G401 (cell line): ENCODE measurements around the gene ADGRD1. TPM values are rescaled to one million over a fixed set of nuclear protein-coding genes. Genes with fewer than 3 reads are reported as not detected.
"Not testable (repeated sequence)": the region's sequence is repeated elsewhere in the genome, so short reads cannot be mapped to it uniquely, and the experiment has no call there.

ENCODE experiments used
- DNase-seq: peaks from one replicate; pipeline ENCODE4 v3.0.0-alpha.2; 2015; ENCODE audit warnings: low spot score
- in situ Hi-C: cut with HindIII; loops from 2 replicates; pipeline ENCODE4 v1.10.0; 2016; ENCODE audit warnings: low sequenced_read_pairs, mixed read lengths
- total RNA-seq: library from RNA; depleted of rRNA; stranded (reverse); fragments of >200 nt; shearing (Covaris generic); gene quantifications from 2 replicates; pipeline ENCODE4 v1.2.3, GENCODE V29; 2014

ADGRD1 gene
- total RNA-seq, 1 experiment from 2014 or later, result 0.51 TPM

DNA sequence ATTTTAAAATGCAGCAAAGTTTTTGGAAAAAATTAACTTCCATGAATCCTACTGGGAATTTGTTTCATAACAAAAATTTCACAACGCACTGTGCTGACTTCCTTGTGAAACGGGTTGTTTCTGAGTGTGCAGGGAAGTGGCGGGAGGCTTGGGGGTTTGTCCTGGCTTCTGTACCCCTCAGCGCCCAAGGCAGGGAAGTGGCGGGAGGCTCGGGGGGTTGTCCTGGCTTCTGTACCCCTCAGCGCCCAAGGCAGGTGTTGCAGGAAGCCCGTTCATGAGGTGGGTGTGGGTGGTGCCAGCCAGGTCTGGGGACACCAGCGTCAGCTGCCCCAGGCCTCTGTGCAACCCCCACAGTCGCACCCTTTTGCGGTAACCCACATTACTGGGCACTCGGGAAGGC is 25.1 kb downstream of the ADGRD1 start:
- DNase-seq, result no peak
- in situ Hi-C loops, result no loop called here

DNA sequence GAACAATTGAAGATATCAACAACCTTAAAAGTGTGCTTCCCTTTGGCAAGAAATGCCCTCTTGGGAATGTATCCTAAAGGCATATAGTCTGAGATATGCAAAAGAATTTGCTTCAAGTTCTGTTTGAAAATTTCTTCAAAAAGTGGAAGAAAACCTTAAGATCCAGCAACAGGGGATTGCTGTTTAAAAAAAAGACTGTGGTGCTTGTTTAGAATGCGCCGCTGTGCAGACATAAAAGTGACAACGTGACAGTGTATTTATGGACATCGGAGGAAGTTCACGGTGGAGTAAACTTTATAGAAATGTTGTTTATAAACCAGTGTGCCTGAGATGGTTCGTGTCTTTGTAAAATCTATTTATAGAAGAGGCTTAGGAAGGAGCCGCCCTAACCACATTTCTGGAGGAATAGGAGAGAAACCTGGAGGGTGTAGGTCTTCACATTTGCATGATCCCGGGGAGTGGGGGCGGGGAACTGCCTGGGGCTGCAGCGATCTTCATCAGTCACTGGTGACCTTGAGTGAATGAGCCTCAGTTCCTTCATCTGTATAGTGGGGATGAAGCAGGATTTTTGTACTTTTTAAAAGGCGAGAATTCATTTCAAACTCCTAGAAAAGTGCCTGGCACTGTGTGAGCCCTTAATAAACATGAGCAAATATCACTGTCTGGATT is 27.5 kb downstream of the ADGRD1 start:
- in situ Hi-C loops, result no loop called here
- DNase-seq, result no peak

DNA sequence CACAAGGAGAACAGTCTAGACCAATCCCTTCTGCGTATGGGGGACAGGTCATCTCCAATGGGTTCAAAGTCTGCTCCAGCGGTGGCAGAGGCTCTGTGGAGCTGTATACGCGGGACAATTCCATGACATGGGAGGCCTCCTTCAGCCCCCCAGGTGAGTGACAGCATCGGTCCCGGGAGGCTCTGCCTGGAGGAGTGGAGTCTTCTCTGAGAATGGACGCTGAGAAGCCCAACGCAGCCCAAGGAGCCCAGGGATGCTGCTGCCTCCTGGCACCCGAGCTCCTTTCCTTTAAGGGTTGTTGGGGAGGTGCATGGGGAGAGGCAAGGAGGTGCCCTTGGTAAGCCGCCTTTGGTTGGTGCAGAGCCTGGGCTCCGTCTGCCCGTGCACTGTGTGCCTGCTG is 28.2 kb downstream of the ADGRD1 start:
- DNase-seq, result no peak
- in situ Hi-C loops, result no loop called here

DNA sequence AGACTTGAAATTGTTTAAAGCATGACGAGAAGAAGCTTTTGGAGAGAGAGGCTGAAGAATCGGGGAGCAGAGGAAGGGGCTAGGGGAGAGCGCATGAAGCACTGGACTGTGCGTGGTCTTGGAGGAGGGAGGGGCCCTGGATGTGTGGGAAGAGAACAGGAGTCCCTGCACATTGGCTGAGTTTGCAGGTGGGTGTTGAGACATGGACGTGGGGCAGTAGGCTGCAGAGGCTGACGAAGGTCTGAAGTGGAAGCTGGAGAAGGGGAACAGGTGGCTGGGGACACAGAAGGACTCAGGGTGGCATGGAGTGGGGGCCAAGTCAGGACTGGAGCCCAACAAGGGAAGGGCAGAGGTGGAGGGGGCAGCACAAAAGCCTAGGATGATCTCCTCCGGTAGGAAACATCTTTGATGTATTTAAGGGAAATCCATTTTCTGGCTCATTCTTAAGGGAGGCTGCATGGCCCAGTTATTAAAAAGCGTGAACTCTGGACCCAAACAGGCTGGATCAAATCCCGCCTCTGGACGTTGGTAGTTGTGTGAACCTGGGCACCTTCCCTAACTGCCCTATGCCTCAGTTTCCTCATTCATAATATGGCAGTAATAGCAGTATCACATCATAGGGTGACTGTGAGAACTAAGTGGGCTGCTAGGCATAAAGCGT is 29.0 kb downstream of the ADGRD1 start:
- in situ Hi-C loops, result no loop called here
- DNase-seq, result no peak

DNA sequence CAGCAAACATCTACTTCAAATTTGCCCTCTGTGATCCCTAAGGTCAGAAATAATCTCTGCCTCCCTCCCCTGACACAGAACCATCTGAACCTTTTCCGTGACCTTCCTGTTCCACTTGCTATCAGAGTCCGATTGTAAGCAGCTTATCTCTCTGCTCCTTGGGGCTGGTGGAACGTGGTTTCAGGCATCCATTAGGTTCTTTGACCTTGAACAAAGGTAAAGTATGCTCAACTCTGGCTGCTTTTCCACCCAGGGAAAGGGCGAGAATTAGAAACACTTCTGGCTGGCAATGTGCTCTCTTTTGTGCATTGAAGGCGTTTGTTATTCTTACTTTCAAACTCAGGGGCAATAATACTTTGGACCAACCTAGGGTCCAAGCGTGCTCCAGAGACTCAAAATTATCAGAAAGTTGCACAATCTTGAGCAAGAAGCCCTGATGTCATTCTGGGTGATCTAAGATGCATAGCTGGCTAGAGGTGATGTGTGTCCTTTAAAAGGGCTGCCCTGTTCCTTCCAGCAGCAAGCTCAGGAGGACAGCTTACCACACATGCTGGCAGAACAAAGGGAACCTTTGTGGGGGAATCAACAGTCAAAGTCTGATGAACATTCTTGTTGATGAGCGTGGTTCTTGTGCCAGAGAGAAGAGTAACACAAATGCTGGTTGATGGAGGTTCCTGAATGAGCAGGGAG is 29.8 kb downstream of the ADGRD1 start:
- in situ Hi-C loops, result no loop called here
- no peak for DNase-seq

DNA sequence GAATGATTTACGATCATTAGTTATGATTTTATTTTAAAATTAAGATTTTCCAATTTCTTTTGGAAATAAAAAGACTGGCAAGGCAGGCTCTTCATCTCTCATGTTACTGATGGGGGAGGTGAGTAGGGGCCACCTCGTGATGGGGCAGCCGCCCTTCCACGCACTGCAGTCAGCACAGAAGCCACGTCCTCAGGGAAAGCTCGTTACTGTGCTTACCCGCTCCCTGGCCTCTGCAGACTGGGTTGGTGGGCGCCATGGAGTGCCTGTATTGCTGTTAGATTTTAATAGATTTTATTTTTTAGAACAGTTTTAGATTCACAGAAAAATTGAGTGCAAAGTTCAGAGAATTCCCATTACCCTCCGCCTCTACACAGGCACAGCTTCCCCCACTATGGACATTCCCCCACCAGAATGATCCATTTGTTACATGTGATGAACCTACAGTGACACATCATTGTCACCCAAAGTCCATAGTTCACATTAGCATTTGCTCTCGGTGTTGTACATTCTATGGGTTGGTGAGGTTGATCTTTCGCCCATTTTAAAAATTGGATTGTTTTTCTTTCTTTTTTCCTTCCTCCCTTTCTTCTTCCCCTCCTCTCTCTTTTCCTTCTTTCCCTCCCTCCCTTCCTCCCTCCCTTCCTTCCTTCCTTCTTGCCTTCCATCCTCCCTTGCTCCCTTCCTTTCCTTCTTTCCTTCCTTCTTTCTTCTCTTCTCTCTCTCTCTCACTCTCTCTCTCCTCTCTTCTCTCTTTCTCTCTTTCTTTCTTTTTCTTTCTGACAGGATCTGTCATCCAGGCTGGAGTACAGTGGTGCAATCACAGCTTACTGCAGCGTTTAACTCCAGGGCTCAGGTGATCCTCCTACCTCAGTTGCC is 30.7 kb downstream of the ADGRD1 start:
- DNase-seq, result no peak
- in situ Hi-C loops, result no loop called here

DNA sequence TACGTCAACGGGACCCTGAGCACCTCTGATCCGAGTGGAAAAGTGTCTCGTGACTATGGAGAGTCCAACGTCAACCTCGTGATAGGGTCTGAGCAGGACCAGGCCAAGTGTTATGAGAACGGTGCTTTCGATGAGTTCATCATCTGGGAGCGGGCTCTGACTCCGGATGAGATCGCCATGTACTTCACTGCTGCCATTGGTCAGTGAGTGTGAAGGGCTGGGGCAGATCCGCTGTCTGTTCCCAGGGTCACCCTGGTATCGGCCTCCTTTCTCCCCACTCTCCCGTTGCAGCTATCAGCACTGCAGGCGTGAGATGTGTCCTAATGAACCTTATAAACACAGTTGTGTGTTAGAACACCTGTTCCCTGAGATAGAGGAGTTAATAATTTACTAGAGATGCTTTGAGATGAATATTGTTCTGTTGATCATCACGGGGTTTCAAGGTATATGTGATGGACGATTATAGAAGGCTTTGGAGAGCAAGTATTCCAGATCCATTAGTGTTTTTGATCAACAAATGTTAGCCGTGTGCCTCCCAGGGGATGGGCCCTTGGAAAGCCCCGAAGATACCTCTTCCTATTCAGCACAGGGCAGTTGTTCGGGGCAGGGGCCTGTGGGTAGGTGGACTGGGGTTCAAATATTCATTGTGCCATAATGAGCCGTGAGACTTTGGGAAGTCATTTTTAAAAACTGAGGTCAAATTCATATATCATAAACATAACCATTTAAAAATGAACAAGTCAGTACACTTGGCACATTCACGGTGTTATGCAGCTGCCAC is 33.6 kb downstream of the ADGRD1 start:
- no peak for DNase-seq
- in situ Hi-C loops, result no loop called here

DNA sequence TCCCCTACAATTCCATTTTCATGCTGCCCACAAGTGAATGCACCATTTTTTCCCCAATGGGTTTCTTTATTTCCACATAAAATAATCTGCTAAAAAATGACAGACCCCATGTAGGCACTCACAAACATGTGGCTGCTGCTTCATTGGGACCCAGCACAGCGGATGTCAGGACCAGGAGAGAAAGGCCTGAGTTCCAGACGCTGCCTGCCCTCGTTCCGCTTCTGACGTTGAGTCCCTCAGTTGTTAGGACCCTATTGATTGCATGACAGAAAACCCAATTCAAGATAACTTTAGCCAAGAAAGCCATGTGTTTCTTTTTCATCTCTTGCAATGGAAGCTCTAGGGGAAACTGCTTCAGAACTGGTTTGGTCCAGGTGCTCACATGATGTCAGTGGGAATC is 34.6 kb downstream of the ADGRD1 start:
- DNase-seq, result no peak
- in situ Hi-C loops, result no loop called here

DNA sequence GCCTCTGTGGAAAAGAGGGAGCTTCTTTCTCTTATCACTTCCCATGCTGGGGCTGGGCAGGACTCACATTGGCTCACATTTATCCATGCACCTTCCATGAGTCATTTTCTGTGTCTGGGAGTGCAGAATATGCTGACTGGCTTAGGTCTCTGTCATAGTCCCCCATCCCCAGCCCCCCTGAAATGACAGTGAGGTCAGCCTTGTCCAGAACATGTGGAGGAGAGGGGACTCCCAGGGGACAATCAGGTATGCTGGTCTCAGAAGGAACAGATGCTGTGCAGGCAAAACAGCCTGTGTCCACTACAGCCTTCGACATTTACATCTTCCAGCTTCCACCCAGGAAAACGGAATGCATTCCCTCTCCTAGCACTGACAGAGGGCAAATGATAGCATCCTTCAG is 35.0 kb downstream of the ADGRD1 start:
- in situ Hi-C loops, result no loop called here
- DNase-seq, result no peak

DNA sequence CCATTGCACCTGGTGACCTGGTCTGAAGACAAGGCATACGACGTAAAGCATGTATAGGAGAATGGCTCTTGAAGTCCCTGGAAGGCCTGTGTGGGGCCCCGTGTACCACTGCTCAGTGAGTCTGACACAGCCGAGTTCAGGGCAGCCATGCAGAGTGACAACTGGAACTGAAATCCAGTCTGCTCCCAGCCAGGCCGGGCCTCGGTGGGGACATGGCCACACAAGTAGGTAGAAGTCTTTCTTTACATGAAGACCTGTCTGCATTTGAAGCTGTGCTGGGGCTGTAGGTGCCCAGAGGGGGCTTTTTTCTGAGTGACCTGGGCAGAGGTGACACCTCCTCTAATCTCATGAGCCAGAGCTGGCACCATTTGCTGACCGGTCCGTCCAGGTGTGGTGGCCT is 35.7 kb downstream of the ADGRD1 start:
- in situ Hi-C loops, result no loop called here
- no peak for DNase-seq

DNA sequence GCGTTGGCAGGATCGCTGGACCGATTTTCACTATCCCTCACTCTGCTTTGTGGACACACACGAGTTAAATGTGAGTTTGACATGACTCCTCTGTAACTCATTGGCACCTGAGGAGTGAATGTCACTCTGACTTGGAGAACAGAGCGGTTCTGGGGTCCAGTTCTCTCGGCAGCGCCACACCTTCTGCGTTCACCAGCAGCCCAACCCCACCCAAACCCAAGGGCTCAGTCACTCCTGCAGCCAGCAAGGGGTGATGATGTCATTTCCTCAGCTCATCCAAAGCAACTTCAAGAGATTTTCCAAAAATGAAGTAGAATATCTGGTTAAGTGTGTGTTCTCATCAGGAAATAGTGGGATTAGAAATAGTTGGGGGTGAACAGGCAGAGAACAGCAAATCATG is 36.3 kb downstream of the ADGRD1 start:
- DNase-seq, result no peak
- in situ Hi-C loops, result no loop called here

DNA sequence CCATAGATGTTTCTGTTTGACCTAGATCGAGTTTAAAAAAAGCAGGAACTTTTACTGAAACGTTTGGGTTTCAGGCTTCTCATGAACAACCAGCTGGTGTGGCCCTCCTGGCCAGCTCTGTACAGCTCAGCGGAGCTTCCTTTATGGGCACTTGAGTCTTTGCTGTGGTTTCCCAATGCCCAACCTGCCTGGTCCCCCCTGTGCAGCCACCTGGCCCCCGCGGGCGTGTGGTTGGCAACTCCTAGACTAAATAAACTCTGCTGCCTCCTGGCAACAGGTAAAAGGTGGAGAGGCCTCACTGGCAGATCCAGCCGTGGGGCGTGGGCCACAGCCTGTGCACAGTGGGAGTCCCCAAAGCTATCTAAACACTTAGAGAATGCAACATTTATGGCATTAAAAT is 38.7 kb downstream of the ADGRD1 start:
- DNase-seq, result no peak
- in situ Hi-C loops, result no loop called here

DNA sequence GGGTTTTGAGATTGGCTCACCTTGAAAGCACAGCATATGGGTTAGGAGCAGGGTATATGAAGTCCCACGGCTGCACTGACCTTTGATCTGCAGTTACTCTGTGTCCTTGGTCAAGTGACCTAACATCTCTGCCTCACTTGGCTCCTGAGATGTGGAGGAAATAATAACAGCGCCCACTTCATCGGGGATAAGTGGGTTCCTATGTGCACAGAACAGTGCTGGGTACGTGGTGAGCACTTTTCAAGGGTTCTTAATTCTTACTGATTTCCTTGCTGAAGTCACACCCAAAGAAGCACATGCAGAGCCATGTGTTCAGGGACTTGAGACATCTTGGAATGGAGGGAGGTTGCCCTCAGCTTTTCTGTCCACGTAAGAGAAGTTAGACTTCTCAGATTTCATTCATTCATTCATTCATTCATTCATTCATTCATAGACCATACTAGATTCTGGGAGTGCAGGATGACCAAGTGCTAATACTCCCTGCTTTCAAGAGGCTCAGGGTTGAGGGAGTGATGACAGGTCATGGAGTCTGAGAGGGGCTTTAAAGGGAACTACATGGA is 39.4 kb downstream of the ADGRD1 start:
- in situ Hi-C loops, result no loop called here
- no peak for DNase-seq

DNA sequence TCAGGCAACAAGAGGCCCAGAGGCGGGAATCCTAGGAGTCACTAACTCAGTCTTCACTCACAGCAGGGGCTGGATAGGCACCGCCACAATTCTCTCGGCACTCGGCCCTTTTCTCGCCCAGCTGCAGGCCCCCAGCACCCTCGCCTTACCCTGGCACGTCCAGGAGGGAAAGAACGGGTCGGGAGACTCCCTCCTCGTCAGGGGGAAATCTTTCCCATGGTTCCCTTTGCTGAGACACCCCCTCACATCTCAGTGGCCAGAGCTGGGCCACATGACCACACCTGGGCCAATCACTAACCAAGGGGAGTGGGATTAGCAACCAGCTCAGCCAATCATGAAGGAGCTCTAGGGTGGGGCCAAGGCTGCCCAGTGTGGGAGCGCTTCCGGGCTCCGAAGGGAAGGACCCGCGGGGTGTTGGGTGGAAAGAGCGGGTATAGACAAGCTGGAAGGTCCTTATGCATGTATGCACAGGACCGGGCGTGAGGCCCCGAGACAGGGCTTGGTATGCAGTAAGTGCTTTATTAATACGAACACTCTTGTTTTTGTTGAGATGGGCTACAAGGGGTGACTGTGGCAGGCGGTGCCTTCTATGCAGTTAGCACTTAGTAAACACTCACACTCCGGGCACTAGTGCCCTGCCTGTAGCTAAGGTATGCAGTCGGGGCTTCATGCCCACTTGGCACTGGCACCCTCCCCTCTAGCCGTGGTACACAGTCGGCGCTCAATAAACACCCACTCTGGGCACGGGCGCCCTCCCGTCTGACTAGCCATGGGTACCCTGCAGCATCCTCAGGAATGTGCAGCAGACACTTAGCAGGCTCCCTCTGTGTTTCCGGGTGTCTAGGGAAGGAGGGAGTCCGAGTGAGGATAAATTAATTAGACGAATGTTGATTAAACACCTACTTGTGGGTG is 40.3 kb downstream of the ADGRD1 start:
- no peak for DNase-seq
- in situ Hi-C loops, result no loop called here

DNA sequence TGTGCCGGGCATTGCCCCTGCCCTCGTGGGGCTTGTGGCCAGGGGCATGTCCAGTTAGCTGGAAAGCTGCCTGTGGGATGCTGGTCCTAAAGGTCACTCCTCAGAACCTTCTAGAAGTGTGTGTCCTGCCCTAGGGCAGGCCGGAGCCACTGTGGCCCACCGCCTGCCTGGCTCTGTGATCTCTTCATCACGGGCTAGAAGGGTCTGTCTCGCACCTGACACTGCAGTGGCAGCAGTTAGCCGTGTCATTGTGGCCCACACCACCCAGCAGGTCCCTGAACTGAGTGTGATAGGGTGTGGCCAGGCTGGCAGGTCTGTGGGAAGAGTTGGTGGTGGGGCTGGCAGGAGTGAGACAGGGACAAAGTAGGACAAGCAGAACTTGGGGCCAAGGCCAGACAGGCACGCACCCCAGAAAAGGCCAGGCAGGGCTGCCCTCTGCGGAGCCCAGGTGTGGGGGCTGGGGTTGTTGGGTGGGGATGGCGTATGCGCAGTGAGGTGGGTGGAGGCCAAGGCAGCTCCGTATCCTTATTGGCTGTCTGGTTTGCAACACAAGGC is 41.2 kb downstream of the ADGRD1 start:
- no peak for DNase-seq
- in situ Hi-C loops, result no loop called here

DNA sequence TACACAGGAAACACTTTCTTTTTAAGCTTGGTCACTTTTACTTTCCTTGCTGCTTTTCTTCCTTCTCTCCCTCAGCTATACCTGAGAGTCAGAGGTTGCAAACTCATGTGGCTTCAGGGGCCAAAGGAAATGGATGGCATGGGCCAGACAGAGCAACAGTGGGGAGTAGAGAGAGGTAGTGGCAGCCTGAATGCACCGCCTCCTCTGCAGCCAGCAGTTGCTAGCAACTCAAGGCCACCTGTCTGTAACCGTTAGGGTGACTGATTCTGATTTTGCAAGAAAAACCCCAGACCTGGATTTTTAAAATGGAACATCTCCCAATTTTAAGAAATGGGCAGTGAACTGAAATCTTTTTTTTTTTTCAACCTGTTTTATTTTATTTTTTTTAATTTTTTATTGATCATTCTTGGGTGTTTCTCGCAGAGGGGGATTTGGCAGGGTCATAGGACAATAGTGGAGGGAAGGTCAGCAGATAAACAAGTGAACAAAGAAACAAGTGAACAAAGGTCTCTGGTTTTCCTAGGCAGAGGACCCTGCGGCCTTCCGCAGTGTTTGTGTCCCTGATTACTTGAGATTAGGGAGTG is 41.8 kb downstream of the ADGRD1 start:
- in situ Hi-C loops, DNase-seq: not testable (repeated sequence)

DNA sequence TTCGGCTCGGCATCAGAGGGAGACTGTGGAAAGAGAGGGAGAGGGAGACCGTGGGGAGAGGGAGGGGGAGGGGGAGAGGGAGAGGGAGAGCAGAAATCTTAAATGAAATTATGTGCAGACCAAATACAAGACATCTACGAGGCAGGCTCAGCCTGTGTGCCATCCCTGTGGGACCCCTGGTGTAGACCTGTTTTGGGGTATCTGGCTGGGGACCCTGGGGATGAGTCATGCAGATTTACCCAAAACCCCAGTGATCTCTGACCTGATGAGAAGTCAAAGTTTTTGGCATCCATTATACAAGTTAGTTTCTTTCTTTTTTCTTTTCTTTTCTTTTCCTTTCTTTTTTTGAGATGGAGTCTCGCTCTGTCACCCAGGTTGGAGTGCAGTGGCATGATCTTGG is 44.4 kb downstream of the ADGRD1 start:
- no peak for DNase-seq
- in situ Hi-C loops, result no loop called here
